ENCODE measurements around the gene CAPZB. TPM values are rescaled to one million over a fixed set of nuclear protein-coding genes. Genes with fewer than 3 reads are reported as not detected.
A peak's percentile ranks its signal among the peaks of the same experiment; 100 is the strongest.

CAPZB gene
- total RNA-seq, 1 experiment from 2014 or later, result 40.0 TPM

GRCh38 chr1:19405761-19406487 lies 79.4 kb downstream of the CAPZB start:
- no peak for DNase-seq (ENCODE audit: low spot score)

- DNase-seq (ENCODE audit: low spot score), result no peak
These were observed 80.1 kb downstream of the CAPZB start for GRCh38 chr1:19405195-19405760.

- no peak for DNase-seq (ENCODE audit: low spot score)
These were observed 80.6 kb downstream of the CAPZB start for GRCh38 chr1:19404748-19405147.

DNA sequence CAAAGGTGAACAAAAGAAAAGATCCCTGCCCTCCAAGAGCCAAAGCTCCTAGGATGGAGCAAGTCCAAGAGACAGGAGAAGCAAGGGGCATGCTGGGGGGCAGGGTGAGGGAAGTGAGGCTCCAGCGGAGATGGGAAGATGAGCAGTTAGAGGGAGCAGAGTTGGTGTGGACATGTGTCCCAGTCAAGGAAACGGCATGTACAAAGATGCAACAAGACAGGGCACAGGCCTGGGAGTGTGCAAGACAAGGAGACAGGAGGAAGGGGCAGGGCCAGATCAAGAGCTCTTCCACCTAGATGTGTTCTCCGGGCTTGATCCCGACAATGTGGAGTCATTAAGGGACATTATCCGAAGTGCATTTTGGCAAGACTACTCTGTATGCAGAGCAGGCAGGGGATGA lies 82.1 kb downstream of the CAPZB start:
- no peak for DNase-seq (ENCODE audit: low spot score)

DNA sequence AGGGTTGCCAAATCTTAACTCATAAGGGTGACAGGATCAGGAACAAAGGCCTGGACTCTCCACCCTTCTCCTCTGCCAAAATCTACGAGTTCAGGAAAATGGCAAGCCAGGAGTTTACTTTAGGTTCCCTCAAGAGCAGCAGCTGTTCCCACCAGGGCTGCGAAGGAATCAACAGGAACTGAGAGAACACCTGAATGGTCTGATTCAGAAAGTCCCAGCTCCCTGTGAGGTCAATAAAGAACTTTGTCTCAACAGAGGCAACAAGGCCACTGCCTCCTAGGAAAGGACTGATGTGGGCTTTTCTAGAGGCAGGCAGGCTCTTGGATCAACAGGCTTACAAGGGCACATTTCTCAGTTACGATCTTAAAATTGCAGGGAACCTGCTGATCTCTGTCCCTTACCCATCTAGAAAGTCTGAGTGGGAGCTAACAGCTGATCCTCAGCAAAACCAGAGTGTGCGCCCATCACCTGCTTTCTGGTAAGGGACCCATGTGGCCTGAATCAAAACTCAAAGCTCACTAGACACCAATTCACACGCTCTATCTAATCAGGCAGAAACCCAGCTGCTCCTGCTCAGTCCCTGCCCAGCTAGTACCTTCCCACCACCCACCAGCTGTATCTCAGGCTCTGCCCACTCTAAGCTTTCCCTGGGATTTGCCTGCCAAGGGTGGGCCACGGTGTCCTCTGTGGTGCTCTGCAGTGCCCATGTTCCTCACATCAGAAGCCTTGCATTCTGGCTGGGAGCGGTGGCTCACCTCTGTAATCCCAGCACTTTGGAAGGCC lies 83.1 kb downstream of the CAPZB start:
- DNase-seq (ENCODE audit: low spot score), result no peak

GRCh38 chr1:19401535-19401889 lies 83.8 kb downstream of the CAPZB start:
- no peak for DNase-seq (ENCODE audit: low spot score)

- DNase-seq (ENCODE audit: low spot score), result no peak
These were observed 84.3 kb downstream of the CAPZB start for GRCh38 chr1:19400875-19401534.

DNA sequence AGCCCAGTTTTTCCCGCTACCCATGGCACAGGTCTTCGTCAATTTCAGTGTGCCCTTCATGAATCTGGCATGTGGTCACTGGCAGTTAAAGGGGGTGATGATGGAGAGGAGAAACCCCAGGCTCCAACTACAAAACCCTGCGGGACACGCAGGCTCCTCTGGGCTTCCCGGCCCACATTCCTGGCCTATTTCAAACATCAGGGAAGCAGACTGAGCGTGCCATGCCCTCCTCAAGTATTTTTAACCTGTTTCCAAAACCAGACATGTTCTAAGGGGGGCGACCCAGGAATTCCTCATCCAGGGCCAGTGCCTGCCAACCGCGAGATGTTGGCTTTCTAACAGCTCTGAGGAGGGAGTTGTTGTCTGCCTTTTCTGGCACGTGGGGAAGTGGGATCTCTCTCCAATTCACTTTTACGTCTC lies 85.1 kb downstream of the CAPZB start:
- DNase-seq (ENCODE audit: low spot score), result no peak

DNA sequence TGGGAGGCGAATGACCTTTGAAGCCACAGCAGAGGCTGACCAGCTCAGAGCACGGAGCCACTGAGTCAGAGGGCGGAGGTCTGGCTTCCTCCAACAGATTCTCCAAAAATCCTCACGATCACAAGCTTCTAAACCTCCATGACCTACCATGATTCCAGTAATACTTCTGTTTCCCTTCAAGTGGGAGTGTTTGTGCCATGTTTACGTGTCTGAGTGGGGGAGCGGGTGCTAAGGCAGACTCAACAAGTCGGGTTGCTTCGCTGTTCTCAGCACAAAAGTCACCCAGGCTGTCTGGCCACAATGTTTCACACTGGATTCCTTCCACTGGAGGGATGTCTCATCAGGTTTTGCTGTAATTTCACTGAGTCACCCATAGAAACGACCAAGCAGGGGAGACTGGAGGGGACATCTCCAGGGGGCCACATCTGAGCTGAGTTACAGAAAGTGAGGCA lies 87.0 kb downstream of the CAPZB start:
- peak; percentile 48 for DNase-seq (ENCODE audit: low spot score)

DNA sequence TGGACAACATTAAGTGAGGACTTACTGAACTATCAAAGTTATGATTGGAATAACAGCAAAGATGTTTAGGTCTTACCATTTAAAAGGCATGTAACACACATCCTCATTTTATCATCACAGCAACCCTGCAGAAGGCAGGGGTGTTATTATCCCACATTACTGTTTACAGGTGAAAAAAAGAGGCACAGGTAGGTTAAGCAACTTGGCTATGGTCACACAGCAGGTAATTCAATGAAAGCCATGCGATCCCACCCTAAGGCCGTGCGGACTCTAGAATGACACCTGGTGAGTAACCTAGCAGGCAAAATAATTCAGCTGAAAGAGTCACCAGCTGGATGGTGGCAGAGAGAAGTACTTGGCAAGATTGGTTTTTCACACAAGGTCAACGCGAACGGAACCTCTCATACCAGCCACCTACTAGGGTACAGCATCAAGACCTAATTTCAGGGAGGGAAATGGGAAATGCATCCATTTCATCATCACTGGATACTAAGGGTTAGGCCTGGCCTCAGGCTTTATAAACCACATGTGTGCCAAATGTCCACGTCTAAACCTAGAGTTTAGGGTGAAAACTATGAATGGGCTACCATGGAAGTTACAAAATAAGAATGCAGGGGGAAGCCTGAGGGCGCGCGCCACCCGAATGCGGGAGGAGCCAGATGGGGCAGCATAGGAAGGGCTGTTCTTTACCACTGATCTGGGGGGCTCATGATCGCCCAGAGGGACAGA lies 88.0 kb downstream of the CAPZB start:
- DNase-seq (ENCODE audit: low spot score), result no peak

GRCh38 chr1:19396280-19396679 lies 89.1 kb downstream of the CAPZB start:
- DNase-seq (ENCODE audit: low spot score), result no peak

DNA sequence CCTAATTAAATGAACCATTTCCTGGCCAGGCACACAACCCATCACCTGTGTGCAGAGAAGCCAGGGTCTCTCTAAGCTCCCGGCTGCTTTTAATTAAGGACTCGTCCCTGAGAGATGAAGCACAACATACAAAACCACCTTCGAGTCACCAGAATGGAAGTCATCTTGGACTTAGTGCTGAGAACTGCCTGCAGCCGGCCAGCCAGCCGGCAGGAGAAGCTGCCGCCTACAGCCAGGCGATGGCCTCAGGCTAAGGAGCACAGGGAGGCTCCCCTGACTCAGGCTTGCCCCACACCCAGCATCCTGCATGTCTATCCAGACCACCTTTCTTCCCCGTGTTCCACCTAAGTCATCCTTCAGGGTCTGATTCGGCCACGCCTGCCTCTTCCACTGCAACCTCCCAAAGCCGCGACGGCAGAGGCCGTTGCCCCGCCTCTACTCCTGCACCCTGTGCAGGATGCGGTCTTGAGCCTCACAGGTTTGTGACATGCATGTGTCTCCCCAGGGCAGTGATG lies 89.6 kb downstream of the CAPZB start:
- DNase-seq (ENCODE audit: low spot score), result peak; percentile 5

- DNase-seq (ENCODE audit: low spot score), result no peak
These were observed 92.3 kb downstream of the CAPZB start for GRCh38 chr1:19393046-19393445.

GRCh38 chr1:19392221-19392620 lies 93.1 kb downstream of the CAPZB start:
- no peak for DNase-seq (ENCODE audit: low spot score)

GRCh38 chr1:19391596-19391981 lies 93.8 kb downstream of the CAPZB start:
- DNase-seq (ENCODE audit: low spot score), result no peak

DNA sequence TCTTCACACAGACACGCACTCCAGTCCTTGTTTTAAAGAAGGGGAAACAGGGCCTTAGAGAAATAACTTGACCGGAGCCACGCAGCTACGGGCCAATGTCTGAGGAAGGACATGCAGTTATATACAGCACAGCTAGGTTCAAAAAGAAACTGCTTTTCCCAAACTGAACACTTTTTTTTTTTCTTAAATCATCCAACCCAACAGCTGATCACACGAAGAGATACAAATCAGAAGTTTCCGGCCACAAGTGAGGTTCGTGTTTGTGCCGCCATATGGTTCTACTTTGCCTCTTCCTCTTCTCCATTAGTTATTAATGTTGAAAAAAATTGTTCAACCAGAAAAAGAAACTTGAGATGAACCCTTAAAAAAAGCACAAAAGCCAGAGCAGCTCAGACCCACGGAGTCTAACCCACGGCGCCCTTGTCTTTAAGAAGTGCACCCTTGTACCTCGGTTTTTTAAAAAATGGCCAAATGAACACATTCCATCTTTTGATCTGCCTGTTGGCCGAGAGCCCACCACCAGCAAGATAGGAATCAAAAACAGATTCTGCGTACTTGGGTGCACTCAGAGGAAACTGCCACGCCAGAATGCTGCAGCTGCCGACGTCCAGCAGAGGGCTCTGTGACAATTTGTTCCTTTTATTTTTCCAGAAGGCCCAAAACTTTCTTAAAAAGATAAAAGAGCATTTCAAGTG lies 94.3 kb downstream of the CAPZB start:
- peak; percentile 5 for DNase-seq (ENCODE audit: low spot score)

DNA sequence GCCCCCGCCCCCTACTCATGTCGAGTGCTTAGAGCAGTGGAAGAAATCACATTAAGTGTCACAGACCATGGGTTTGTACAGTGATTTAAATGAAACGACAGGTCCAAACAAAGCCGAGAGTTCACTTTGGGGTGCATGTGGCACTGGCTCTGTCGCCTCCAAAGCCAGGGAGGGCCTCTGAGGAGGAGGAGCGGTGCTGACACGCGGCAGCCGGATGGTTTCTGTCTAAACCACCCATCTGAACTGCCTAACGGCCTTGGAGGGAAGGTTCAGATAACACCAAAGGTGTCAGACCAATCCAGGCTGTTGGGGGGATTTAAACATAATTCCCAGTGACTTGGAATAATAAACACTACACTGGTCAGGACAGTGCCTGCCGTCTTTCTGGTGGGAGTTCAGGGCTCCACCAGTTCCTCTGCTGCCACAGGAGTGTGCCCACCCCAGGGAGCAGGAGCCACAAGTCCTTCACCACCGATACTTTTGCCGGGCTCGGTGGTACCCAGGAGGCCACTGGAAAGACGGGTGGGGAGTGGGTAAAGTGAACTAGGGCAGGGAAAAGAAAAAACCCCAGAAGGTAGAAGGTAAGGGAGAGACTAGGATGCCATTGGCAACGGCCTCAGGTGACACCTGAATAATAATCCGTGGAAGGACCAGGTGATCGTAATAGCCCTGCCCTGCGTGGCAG lies 95.0 kb downstream of the CAPZB start:
- no peak for DNase-seq (ENCODE audit: low spot score)

DNA sequence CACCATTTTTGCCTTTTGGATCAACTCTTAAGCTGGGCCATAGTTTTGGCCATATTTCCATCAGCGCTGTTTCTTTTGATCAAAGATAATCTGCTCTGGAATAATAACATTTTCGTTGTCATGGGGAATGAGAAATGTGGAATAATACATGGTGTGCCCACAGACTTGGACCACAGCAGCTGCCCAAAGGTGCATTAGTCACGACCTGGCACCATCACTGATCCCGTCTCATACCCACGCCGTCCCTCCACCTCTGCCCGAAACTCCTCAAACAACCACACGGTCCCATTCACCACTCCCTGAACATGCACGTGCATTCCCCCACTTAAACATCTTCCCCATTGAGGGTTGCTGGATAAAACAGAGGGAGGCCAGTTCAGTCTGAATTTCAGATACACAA lies 96.4 kb downstream of the CAPZB start:
- DNase-seq (ENCODE audit: low spot score), result no peak

GRCh38 chr1:19387045-19387467 lies 98.3 kb downstream of the CAPZB start:
- no peak for DNase-seq (ENCODE audit: low spot score)

GRCh38 chr1:19385869-19386591 lies 99.3 kb downstream of the CAPZB start:
- no peak for DNase-seq (ENCODE audit: low spot score)
